SK-N-MC (cell line): ENCODE measurements around the gene ALOX15B.

Source experiments
- EZH2 ChIP-seq: fragments of 200-600 bp; sonication (generic); IDR thresholded peaks from one replicate; pipeline ENCODE4 v1.6.1; 2017; ENCODE audit warnings: antibody characterized with exemption
- FOXP2 ChIP-seq: optimal IDR thresholded peaks from 2 replicates; pipeline ENCODE3; 2011; ENCODE audit warnings: mild to moderate bottlenecking, moderate library complexity; ENCODE audit not compliant: insufficient read depth; ENCODE audit errors: extremely low read length, control extremely low read depth
- POLR2AphosphoS5 ChIP-seq: IDR thresholded peaks from 2 replicates; pipeline ENCODE4 v1.6.1; 2012; ENCODE audit warnings: mild to moderate bottlenecking, low read depth, low read length, borderline replicate concordance

DNA sequence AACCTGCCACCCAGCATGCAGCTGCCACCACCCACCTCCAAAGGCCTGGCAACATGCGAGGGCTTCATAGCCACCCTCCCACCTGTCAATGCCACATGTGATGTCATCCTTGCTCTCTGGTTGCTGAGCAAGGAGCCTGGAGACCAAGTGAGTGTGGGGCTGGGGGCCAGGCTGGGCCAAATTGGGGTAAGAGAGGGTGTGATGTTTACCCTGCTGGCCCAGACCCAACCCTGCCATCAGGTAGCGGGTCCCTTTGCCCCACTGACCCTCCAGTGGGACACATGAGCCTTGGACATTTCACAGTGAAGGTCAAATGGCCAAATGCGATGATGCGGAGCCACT is 8.9 kb downstream of the ALOX15B start:
- TF ChIP-seq EZH2 (no peak), FOXP2 (no peak), POLR2AphosphoS5 (no peak)
